ENCODE results near the gene HSPA6.
"Not testable (repeated sequence)": the region's sequence is repeated elsewhere in the genome, so short reads cannot be mapped to it uniquely, and the experiment has no call there.

Gene HSPA6

DNA sequence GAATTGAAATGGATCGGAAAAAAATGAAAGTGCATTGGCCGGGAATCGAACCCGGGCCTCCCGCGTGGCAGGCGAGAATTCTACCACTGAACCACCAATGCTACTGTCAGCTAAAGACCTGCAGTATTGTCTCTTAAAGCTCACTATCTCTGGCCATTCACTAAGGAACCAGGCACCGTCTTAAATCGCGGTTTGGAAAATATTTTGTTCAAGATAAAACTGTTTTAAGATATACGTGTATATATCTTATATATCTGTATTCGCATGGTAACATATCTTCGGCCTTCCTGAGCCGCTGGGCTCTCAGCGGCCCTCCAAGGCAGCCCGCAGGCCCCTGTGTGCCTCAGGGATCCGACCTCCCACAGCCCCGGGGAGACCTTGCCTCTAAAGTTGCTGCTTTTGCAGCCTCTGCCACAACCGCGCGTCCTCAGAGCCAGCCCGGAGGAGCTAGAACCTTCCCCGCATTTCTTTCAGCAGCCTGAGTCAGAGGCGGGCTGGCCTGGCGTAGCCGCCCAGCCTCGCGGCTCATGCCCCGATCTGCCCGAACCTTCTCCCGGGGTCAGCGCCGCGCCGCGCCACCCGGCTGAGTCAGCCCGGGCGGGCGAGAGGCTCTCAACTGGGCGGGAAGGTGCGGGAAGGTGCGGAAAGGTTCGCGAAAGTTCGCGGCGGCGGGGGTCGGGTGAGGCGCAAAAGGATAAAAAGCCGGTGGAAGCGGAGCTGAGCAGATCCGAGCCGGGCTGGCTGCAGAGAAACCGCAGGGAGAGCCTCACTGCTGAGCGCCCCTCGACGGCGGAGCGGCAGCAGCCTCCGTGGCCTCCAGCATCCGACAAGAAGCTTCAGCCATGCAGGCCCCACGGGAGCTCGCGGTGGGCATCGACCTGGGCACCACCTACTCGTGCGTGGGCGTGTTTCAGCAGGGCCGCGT is at the start of gene HSPA6:
HSPA6 (plus strand) TSS at position 724 of the 925 bp plus-strand sequence; CDS start at position 843, 119 bp downstream.
- not testable (repeated sequence) for DNase-seq (ENCODE audit: extremely low read depth, low read depth)

DNA sequence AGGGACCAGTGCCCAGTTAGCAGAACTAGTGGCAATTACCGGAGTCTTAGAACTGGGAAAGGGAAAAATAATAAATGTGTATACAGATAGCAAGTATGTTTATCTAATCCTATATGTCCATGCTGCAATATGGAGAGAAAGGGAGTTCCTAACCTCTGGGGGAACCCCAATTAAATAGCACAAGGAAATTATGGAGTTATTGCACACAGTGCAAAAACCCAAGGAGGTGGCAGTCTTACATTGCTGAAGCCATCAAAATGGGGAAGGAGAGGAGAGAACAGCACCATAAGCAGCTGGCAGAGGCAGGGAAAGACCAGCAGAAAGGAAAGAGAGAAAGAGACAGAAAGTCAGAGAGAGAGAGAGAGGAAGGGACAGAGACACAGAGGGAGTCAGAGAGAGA is 46.6 kb upstream of the HSPA6 start:
- not testable (repeated sequence) for DNase-seq (ENCODE audit: extremely low read depth, low read depth)

DNA sequence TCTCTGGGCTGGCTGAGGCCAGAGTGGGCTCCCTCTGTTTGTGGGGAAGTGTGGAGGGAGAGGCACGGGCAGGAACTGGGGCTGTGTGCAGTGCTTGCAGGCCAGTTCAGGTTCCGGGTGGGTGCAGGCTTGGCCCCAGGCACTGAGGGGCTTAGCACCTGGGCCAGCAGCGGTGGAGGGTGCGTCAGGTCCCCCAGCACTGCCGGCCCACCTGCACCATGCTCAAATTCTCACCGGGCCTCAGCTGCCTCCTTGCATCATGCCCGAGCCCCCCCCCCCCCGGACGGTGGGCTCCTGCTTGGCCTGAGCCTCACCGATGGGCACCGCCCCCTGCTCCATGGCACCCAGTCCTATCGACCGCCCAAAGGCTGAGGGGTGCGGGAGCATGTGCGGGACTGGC is 45.4 kb upstream of the HSPA6 start:
- TF ChIP-seq, protein P1, sequence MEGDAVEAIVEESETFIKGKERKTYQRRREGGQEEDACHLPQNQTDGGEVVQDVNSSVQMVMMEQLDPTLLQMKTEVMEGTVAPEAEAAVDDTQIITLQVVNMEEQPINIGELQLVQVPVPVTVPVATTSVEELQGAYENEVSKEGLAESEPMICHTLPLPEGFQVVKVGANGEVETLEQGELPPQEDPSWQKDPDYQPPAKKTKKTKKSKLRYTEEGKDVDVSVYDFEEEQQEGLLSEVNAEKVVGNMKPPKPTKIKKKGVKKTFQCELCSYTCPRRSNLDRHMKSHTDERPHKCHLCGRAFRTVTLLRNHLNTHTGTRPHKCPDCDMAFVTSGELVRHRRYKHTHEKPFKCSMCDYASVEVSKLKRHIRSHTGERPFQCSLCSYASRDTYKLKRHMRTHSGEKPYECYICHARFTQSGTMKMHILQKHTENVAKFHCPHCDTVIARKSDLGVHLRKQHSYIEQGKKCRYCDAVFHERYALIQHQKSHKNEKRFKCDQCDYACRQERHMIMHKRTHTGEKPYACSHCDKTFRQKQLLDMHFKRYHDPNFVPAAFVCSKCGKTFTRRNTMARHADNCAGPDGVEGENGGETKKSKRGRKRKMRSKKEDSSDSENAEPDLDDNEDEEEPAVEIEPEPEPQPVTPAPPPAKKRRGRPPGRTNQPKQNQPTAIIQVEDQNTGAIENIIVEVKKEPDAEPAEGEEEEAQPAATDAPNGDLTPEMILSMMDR (IDR thresholded peaks at IDR 0.05; ENCODE audit: low read depth, low read length): no peak
- no peak for DNase-seq (ENCODE audit: extremely low read depth, low read depth)

DNA sequence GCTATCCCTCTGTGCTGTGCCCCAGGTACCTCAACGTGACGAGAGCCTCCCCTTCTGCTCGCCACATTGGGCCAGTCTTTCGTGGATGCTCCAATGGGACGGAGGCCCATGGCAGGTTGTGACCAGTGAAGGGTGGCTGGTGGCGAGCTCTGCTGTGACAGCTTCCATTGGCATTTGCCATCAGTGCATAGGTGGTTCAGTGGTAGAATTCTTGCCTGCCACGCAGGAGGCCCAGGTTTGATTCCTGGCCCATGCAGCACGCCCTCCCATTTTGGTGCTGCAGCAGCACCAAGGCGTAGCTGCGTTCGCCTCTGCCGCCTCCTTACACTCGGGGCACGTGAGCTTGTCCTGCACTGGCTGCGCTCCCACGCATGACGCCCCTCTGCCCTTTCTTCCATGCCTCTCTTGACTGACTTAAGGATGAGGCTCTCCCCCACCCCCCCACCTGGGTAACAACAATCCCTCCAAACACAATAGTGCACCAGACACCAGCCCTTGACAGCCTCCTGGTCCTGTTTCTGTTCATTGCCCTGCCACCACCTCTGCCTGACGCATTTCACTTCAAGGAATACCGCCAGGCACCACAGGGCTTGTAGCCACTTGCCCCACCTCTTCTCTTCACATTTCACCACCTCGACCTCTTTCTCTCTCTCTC is 43.8 kb upstream of the HSPA6 start:
- TF ChIP-seq, protein P1 (IDR thresholded peaks at IDR 0.05; ENCODE audit: low read depth, low read length): no peak
- no peak for DNase-seq (ENCODE audit: extremely low read depth, low read depth)

DNA sequence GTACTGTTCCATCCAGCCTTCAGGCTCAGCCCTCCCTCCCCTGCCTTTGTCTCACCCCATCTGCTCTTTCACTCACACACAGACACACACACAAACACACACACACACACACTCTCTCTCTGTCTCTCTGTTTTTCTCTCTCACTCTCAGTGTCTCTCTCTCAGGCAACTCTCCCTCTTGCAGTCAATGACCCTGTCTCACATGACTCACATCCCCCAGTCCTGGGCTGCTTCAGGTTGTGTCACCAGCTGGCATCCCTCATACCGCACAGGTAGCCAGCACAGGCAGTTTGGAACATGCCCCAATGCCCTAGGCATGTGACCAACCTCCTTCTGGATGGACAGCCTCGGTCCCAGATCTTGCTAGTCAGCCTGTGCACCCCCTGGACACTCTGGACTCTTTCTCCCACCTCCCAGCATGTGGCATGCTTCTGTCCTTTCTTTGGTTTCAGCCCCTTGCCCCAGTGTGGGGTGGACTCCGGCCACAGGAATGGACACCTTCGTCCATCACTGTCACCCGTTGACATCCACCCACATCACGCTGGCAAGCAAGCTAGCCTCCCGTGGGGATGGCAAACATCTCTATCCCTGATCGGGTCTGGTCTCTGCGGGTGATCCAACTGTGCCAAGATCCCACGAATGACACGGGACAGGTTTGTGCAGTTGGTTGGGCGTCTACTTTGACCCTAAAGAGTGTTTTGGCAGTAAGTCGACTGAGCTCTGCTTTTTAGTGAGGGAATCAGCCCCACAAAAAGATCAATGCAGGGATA is 42.5 kb upstream of the HSPA6 start:
- TF ChIP-seq, protein P1 (IDR thresholded peaks at IDR 0.05; ENCODE audit: low read depth, low read length): no peak
- DNase-seq (ENCODE audit: extremely low read depth, low read depth): no peak

DNA sequence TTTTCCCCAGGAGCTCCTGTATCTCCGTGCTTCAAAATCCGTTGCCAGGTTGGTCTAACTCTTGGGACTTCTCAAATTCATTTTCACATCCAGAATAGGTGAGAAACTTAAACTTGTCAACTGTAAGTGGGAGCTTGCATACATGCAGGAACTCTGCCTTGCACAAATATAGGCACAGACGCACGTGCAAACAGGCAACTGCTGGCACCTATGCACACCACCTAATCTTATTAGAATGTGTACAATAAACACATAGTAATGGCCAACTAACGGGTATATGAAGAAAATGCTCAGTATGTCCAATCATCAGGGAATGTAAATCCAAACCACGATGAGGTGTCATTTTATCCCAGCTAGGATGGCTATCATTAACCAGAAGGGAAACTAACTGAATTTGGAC is 41.7 kb upstream of the HSPA6 start:
- DNase-seq (ENCODE audit: extremely low read depth, low read depth): no peak
- TF ChIP-seq, protein P1 (IDR thresholded peaks at IDR 0.05; ENCODE audit: low read depth, low read length): no peak

DNA sequence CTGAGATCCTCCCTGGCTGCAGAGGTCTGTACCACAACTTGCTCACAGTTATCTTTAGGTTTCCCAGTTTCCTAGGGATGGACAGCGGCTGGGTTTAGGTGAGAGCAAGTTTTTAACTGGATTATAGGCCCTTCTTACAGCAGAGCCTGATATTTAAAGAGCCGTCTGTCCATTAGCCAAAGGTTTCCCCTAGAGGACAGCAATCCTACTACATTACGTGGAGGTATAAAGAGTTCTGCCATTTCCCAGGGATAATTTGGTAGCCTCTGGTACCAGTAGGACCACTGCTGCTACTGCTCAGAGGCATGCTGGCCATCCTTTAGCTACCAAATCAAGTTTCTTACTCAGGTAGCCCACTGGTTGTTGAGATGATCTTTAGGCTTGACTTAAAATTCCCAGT is 41.0 kb upstream of the HSPA6 start:
- DNase-seq (ENCODE audit: extremely low read depth, low read depth): no peak

More for the DNA sequence above, 41.0 kb upstream of the HSPA6 start:
- TF ChIP-seq, protein P1 (IDR thresholded peaks at IDR 0.05; ENCODE audit: low read depth, low read length): no peak
